ENCODE results near the gene TMBIM4.

DNA sequence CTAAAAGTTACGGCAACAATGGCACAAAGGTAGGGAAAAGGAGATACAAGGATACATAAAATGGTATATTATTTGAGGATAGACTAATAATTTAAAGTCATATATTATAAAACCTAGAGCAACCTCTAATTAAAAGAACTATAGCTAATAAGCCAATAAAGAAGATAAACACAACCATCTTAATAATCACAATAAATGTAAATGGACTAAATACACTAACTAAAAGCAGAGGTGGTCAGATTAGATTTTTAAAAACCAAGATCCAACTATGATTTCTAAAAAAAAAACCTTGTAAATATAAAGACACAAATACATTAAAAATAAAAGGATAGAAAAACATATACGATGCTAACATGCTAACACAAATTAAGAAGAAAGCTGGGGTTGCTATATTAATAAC, 28.5 kb downstream of the TMBIM4 start:
- TF ChIP-seq EZH2phosphoT487 (IDR thresholded peaks at IDR 0.05; ENCODE audit: low read depth) = no peak
- no peak for TF ChIP-seq CTCF (IDR thresholded peaks at IDR 0.05; ENCODE audit: low read depth, low read length)
